Retina (tissue), 1 donor: ENCODE data around the gene ABTB2.
A peak's percentile ranks its signal among the peaks of the same experiment; 100 is the strongest.
"Not testable (repeated sequence)": the region's sequence is repeated elsewhere in the genome, so short reads cannot be mapped to it uniquely, and the experiment has no call there.

ENCODE experiments used
- DNase-seq: peaks from one replicate; pipeline ENCODE4 v3.0.0-alpha.2; 2016

ABTB2 gene

DNA sequence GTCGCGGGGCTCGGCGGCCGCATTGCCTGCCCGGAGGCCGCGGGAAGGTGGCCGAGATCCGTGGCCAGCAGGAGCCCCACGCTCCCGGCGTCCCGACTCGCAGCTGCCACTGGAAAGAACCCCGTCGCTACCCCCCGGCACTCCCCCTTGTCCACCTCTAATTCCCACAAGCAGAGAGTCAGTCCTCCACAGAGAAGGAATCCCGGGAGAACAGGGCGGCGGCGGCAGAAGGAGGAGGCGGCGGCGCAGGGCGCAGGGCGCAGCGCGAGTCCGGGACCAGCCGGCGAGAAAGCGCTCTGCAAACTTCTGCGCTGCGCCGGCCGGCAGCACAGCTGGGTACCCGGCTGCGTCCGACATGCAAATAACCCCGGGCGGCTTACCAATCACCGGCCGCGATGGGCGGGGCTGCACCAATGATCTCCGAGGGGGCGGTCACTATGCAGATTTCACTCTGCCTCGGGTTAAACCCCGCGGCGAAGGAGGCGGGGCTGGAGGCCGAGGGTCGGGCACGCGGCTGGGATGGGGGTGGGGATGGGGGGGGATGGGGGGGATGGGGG, at the start of gene ABTB2:
Gene ABTB2 (minus strand): TSS at position 310 of the 557 bp plus-strand sequence.
- peak; percentile 94 for DNase-seq

- no peak for DNase-seq
Measured at GRCh38 chr11:34407121-34407813, 49.5 kb upstream of the ABTB2 start.

- no peak for DNase-seq
Measured at GRCh38 chr11:34406413-34406812, 48.6 kb upstream of the ABTB2 start.

- no peak for DNase-seq
Measured at GRCh38 chr11:34405079-34405858, 47.5 kb upstream of the ABTB2 start.

GRCh38 chr11:34404280-34404679, 46.5 kb upstream of the ABTB2 start:
- DNase-seq, result no peak

GRCh38 chr11:34403431-34403830, 45.6 kb upstream of the ABTB2 start:
- no peak for DNase-seq

DNA sequence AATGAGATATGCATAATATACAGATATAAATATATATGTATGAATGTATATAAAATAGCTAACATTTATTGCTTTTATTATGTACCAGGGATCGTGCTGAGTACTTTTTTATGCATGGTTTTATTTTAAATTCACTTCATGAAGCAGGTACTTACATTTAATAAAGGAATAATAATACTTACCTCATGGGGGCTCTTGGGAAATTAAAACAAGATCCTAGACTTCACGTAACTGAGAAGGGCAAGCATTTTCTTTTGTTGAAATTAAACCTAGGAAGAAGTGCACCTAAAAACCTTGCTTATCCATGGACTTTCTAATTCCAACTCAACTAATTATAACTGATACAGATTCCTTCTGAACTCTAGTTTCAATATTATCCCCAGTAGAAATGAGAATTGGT, 40.0 kb upstream of the ABTB2 start:
- no peak for DNase-seq

DNA sequence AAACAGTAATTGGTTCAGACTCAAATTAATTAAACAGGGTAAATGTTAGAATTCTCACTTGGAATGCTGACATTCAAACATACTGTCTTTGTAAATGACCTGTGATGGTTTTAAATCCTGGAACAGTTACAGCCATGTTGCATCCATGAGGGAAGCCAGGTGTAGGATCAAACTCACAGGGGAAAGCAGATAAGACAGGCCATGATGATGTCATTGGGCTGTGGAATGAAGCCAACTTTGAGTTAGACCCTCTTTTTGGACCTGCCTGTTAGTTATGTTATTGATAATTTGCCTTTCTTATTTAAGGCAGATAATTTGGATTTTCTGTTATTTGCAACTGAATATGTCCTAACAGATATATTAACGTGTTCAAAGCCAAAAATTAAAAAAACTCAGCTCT, 39.3 kb upstream of the ABTB2 start:
- no peak for DNase-seq

DNA sequence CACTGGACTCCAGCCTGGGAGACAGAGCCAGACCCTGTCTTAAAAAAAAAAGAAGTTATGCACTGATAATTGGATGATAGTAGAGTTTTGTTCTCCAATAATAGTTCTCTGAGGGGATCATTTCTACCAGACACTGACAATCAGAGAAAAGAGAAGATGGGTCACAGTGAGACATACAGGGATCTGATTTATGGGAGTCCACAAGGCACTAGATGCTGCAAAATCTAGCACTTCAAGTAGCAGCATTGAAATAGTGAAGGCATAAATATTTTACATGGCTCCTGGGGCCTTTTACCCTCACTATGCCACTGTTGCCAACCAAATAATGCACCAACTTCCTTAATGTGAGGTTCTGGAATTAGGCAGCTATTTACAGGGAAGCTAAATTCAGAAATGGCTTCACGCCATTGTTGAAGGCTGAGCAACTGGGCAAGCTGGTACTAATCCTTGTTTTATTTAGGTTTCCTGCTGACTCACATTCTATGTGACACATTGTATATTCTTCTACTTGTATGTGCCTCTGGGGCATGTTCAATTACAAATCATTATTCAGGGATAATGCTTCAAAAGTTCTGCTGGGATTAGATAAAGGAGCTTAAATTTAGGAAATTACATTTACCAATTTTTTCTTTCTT, 38.2 kb upstream of the ABTB2 start:
- no peak for DNase-seq

- no peak for DNase-seq
Measured at GRCh38 chr11:34394771-34395300, 37.0 kb upstream of the ABTB2 start.

DNA sequence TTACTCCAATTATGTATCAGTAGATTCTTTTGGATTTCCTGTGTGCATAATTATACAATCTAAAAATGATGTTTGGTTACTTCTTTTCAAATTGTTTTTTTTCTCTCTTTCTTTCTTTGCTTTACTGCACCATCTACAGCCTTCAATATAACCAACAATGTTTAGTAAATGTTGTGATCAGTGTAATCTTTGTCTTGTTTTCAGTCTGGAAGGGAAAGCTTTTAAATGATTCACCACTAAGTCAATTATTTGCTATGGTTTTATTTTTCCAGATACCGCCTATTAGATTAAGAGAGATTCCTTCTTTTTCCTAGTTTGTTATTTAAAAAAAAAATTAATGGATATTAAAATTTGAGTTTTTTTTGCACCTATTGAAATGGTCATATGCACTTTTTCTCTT, 29.8 kb upstream of the ABTB2 start:
- DNase-seq, result no peak

- DNase-seq, result not testable (repeated sequence)
Measured at GRCh38 chr11:34386356-34386755, 28.5 kb upstream of the ABTB2 start.

DNA sequence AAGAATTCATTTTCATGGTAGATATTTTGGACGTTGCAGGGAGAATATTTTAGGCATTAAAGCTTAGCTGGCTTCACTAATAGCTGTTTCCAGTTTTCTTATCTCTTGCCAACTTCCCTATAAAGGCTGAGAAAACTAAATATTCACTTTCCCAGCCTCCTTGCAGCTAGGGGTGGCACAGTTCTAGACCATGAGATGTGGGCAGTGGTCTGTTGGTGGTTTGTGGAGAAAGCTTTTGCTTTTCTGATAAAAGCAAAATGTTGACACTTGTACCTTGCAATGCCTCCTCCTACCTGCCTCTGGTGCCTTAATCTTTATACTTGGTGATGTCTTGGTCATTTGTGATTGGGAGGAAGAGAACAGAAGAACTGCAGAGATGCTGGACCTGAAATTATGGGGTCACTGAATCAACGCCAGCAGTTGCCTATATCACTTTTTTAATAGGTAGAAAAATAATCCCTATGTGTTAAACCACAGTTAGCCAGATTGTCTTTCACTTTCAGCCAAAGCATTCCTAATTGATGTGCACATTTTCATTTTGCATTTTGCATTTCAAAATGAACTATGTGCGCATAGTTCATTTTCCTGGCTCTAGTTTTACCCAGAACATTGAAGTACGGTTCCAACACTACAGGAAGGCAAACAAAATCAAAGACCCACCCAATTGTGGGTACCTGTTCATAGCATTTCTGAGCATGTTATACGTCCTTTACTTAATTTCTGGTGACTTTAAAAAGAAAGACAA, 24.9 kb upstream of the ABTB2 start:
- no peak for DNase-seq

DNA sequence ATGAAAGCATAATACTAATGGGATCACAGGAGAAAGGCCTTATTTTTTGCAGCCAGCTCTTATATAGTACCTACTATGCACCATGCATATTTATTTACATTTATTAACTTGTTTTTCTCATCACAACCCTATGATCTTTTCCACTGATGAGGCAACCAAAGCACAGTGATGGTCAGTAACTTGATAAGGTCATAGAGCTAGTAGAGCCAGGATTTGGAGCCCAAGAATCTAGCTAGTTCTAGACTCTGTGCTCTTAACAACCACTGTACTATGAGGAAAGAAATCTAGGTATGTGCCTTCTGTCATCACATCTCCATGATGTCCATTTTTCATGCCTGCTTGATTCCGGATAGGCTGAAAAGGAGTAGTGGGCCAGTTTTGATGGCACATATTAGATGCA, 24.0 kb upstream of the ABTB2 start:
- DNase-seq, result no peak

GRCh38 chr11:34380696-34381095, 22.9 kb upstream of the ABTB2 start:
- DNase-seq, result no peak

- no peak for DNase-seq
Measured at GRCh38 chr11:34379539-34379938, 21.7 kb upstream of the ABTB2 start.

GRCh38 chr11:34379079-34379478, 21.3 kb upstream of the ABTB2 start:
- DNase-seq, result no peak

GRCh38 chr11:34373727-34374126, 15.9 kb upstream of the ABTB2 start:
- DNase-seq, result no peak

DNA sequence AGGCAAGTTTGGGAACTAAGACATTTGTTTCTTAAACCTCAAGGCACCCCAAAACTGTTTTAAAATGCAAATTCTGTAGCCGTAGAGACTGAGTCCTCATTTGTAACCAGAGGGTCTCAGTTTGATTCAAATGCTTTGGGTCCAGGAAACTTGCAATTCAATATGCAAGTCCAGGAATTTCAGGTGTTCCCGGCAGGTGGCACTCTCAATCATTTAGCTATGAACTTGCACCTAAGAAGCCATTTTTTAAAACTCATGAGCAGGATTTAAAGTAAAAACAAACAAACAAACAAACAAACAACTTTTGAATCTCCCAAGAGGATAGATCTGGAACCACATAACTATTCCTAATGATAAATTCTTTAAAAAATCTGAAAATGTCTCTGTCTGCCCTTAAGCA, 8.7 kb upstream of the ABTB2 start:
- no peak for DNase-seq

- no peak for DNase-seq
Measured at GRCh38 chr11:34364102-34364501, 6.3 kb upstream of the ABTB2 start.

- no peak for DNase-seq
Measured at GRCh38 chr11:34363363-34364084, 5.7 kb upstream of the ABTB2 start.

DNA sequence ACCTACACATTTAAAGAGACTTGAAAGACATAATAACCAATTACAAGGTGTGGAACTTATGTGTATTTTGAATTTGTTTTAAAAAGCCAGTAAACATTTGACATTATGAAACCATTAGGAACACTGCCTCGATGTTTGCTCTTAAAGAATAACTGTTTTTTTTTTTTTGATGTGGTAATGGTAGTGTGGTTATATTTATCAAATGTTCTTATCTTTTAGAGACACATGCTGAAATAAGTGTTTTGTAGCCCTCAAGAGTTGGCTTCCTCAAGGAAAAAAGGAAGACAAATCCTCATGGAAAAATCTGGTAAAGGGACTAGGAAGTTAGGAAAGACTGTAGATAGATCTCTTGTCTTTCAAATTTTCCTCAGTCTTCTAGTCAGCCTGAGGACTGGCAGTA, 2.2 kb upstream of the ABTB2 start:
- no peak for DNase-seq
